HG02840 (cell line): ENCODE results near the gene KRT72.

Experiments
- ATAC-seq: cut with Tn5 transposase; IDR thresholded peaks from one replicate; pipeline ENCODE4 v1.9.1; 2021; ENCODE audit warnings: mild to moderate bottlenecking, moderate library complexity, moderate number of reproducible peaks; ENCODE audit not compliant: unreplicated experiment, low FRiP score

KRT72 gene

GRCh38 chr12:52600941-52601481 is at the start of gene KRT72:
Gene KRT72 (minus strand): TSS chr12:52601463. CDS start chr12:52601452, 11 bp downstream.
- no peak for ATAC-seq

GRCh38 chr12:52650520-52651081 is 49.3 kb upstream of the KRT72 start:
- ATAC-seq = no peak

- ATAC-seq = no peak
Measured at GRCh38 chr12:52649066-52649465, 47.8 kb upstream of the KRT72 start.

- ATAC-seq = no peak
Measured at GRCh38 chr12:52648012-52648550, 46.8 kb upstream of the KRT72 start.

- ATAC-seq = no peak
Measured at GRCh38 chr12:52647601-52648000, 46.3 kb upstream of the KRT72 start.

GRCh38 chr12:52646613-52647012 is 45.4 kb upstream of the KRT72 start:
- ATAC-seq = no peak

GRCh38 chr12:52645982-52646381 is 44.7 kb upstream of the KRT72 start:
- ATAC-seq = no peak

GRCh38 chr12:52645120-52645761 is 44.0 kb upstream of the KRT72 start:
- no peak for ATAC-seq

GRCh38 chr12:52644078-52644415 is 42.8 kb upstream of the KRT72 start:
- ATAC-seq = no peak

GRCh38 chr12:52643233-52644077 is 42.2 kb upstream of the KRT72 start:
- ATAC-seq = no peak

- no peak for ATAC-seq
Measured at GRCh38 chr12:52641468-52641867, 40.2 kb upstream of the KRT72 start.

- ATAC-seq = no peak
Measured at GRCh38 chr12:52637299-52637698, 36.0 kb upstream of the KRT72 start.

- no peak for ATAC-seq
Measured at GRCh38 chr12:52636592-52637258, 35.5 kb upstream of the KRT72 start.

GRCh38 chr12:52636189-52636588 is 34.9 kb upstream of the KRT72 start:
- no peak for ATAC-seq

- ATAC-seq = no peak
Measured at GRCh38 chr12:52634266-52635056, 33.2 kb upstream of the KRT72 start.

- no peak for ATAC-seq
Measured at GRCh38 chr12:52633383-52633782, 32.1 kb upstream of the KRT72 start.

- no peak for ATAC-seq
Measured at GRCh38 chr12:52632656-52633055, 31.4 kb upstream of the KRT72 start.

GRCh38 chr12:52631676-52632459 is 30.6 kb upstream of the KRT72 start:
- ATAC-seq = no peak

GRCh38 chr12:52631264-52631663 is 30.0 kb upstream of the KRT72 start:
- no peak for ATAC-seq
